ENCODE measurements around the gene PTPN13. TPM values are rescaled to one million over a fixed set of nuclear protein-coding genes. Genes with fewer than 3 reads are reported as not detected.
A peak's percentile ranks its signal among the peaks of the same experiment; 100 is the strongest.

Gene PTPN13
- total and polyA plus RNA-seq, 4 donors: 0.36 to 3.2 (median 1.2) TPM

GRCh38 chr4:86582410-86582809, 11.7 kb upstream of the PTPN13 start:
- 33% methylated on average over 2 of the region's 2 CpGs for WGBS
- Histone ChIP-seq H3K36me3 (ENCODE audit: control insufficient read depth in 4 of 4, insufficient read depth in 3 of 4, low read depth in 1 of 4, low read length in 3 of 4) (no peaks in the 10 kb centered on the region), H3K27ac (ENCODE audit: low read depth in 1 of 2, low read length in 2 of 2) (no peak overlapping the region), H3K9me3 (ENCODE audit: control insufficient read depth in 4 of 4, low read length in 3 of 4) (no peaks in the 10 kb centered on the region), H3K9ac (ENCODE audit: low read depth in 1 of 2, low read length in 2 of 2) (peak overlapping the region in 1 of 2 donors; percentile 26), H3K27me3 (ENCODE audit: control insufficient read depth in 4 of 4, insufficient read depth in 4 of 4, low read length in 3 of 4) (no peaks in the 10 kb centered on the region), H3K4me3 (ENCODE audit: low read depth in 1 of 3, low read length in 3 of 3) (no peak overlapping the region), H3K4me1 (ENCODE audit: control insufficient read depth in 4 of 4, insufficient read depth in 4 of 4, low read length in 3 of 4) (no peaks in the 10 kb centered on the region)
- TF ChIP-seq RXRA (IDR thresholded peaks at IDR 0.05) (no peak), FOXA1 (IDR thresholded peaks at IDR 0.05) (no peak), HNF4G (IDR thresholded peaks at IDR 0.05) (no peak), JUND (IDR thresholded peaks at IDR 0.05) (no peak), REST (IDR thresholded peaks at IDR 0.05) (no peak), FOXA2 (IDR thresholded peaks at IDR 0.05) (no peak), EGR1 (IDR thresholded peaks at IDR 0.05; ENCODE audit: low read depth in 2 of 2) (no peak), RAD21 (IDR thresholded peaks at IDR 0.05) (no peak), HNF4A (conservative IDR thresholded peaks at IDR 0.05) (no peak), YY1 (IDR thresholded peaks at IDR 0.05) (no peak), GABPA (IDR thresholded peaks at IDR 0.05 in 1 of 2, conservative IDR thresholded peaks at IDR 0.05 in 1 of 2) (no peak), TAF1 (conservative IDR thresholded peaks at IDR 0.05) (no peak), SP1 (IDR thresholded peaks at IDR 0.05) (no peak)
- TF ChIP-seq, protein P1, sequence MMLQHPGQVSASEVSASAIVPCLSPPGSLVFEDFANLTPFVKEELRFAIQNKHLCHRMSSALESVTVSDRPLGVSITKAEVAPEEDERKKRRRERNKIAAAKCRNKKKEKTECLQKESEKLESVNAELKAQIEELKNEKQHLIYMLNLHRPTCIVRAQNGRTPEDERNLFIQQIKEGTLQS (IDR thresholded peaks at IDR 0.05): no peak
- TF ChIP-seq, protein P2, sequence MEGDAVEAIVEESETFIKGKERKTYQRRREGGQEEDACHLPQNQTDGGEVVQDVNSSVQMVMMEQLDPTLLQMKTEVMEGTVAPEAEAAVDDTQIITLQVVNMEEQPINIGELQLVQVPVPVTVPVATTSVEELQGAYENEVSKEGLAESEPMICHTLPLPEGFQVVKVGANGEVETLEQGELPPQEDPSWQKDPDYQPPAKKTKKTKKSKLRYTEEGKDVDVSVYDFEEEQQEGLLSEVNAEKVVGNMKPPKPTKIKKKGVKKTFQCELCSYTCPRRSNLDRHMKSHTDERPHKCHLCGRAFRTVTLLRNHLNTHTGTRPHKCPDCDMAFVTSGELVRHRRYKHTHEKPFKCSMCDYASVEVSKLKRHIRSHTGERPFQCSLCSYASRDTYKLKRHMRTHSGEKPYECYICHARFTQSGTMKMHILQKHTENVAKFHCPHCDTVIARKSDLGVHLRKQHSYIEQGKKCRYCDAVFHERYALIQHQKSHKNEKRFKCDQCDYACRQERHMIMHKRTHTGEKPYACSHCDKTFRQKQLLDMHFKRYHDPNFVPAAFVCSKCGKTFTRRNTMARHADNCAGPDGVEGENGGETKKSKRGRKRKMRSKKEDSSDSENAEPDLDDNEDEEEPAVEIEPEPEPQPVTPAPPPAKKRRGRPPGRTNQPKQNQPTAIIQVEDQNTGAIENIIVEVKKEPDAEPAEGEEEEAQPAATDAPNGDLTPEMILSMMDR (IDR thresholded peaks at IDR 0.05; ENCODE audit: low read depth, low read length, missing input control): no peak
- TF ChIP-seq, protein P3, sequence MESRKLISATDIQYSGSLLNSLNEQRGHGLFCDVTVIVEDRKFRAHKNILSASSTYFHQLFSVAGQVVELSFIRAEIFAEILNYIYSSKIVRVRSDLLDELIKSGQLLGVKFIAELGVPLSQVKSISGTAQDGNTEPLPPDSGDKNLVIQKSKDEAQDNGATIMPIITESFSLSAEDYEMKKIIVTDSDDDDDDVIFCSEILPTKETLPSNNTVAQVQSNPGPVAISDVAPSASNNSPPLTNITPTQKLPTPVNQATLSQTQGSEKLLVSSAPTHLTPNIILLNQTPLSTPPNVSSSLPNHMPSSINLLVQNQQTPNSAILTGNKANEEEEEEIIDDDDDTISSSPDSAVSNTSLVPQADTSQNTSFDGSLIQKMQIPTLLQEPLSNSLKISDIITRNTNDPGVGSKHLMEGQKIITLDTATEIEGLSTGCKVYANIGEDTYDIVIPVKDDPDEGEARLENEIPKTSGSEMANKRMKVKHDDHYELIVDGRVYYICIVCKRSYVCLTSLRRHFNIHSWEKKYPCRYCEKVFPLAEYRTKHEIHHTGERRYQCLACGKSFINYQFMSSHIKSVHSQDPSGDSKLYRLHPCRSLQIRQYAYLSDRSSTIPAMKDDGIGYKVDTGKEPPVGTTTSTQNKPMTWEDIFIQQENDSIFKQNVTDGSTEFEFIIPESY (IDR thresholded peaks at IDR 0.05): no peak
- TF ChIP-seq, protein P4, sequence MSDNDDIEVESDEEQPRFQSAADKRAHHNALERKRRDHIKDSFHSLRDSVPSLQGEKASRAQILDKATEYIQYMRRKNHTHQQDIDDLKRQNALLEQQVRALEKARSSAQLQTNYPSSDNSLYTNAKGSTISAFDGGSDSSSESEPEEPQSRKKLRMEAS (IDR thresholded peaks at IDR 0.05): no peak
- no peak for DNase-seq (ENCODE audit: low spot score)

Measured in liver (tissue), 9 donors.